Mesenteric fat pad (tissue), 1 donor: ENCODE data around the gene TPD52L1. TPM values are rescaled to one million over a fixed set of nuclear protein-coding genes. Genes with fewer than 3 reads are reported as not detected.
A peak's percentile ranks its signal among the peaks of the same experiment; 100 is the strongest.
"Not testable (repeated sequence)": the region's sequence is repeated elsewhere in the genome, so short reads cannot be mapped to it uniquely, and the experiment has no call there.

Source experiments
- DNase-seq: peaks from one replicate; pipeline ENCODE4 v3.0.0-alpha.2; 2020; ENCODE audit warnings: low spot score
- total RNA-seq: library from RNA; stranded (reverse); fragmentation: NEBNext Ultra II Directional; extraction: Animal tissue kit (Norgen Biotek cat#: 25700); gene quantifications from one replicate; pipeline ENCODE4 v1.2.1, GENCODE V29; 2021
- donor health status: DM: yes; HTN: yes; CAD: no.

Gene TPD52L1
- total RNA-seq, 1 donor from 2014 or later, result 24.6 TPM

DNA sequence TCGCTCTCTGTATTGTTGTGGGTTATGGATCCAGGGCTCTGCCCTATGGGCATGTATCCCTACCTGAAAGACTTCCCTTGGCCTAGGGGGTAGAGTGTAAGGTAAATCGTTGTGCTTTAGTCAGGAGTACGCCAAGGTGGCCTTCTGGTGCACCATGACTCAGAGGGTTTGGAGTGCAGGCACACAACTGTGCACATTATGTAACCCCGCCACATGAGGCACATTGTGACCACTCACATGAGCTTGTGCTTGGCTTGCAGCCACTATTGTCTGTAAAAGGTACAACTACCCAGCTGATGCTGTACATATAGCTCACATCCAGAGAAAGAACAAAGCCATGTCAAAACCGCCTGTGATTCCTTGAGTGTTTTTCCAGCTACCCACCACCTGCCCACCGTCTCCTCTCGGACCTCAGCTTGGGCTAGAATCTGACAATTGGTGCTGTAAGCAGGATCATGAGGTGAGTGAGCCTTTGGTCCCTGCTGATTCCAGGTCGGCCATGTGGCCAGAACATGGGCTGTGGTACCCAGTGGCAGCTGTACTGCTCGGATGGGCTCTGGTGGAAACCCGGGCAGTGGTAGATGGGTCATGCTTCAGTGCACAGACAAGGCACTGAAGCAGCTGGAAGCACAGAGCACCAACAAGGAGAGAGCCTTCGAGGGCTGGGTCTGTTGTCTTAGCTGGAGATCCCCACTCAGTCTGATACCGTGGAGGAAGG lies 114.4 kb downstream of the TPD52L1 start:
- no peak for DNase-seq

DNA sequence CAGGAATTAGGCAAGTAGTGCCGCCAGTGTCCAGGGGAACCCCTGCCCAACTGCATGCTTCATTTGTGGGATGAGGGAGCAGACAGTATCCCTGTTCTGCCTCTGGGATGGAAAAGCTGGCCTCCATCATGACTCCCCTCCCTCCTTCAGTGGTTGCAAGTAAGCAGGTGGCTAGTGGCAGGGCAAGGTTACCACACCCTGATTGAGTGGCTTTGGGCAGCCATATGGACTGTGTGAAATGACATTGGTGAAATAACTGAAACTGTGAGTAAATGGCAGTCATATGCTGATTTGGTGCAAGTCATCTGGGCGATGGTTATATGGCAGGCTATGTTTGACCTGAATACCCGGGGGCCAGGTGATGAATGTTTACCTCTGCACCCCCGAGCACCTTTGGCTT lies 115.2 kb downstream of the TPD52L1 start:
- no peak for DNase-seq

DNA sequence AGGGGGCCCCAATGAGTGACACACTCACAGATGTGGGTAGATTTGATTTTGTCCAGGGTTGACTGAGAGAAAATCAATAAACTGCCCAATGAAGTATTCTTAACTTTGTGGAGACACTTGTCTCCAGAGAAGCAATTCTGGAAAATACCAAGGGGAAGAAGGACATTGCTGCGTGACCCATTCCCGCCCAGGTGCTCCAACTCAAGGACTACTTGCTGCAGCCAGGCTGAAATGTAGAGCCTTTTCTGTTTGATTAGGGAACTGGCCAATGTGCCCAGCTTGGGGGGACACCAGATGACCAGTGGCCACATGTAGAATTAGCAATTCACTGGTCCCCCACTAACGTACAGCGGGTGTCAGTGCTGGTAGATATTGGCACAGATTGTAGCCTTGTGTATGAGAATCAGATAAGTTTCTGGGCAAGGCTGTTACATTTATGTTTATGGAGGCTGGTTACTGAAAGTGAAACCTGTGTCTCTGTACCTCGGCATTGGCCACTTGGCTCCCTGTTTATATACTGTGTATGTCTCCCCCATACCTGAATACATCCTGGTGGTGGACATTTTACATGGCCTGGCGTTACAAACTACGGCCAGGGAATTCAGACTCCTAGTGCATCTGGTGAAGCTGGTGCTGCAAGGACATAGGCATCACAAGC lies 115.9 kb downstream of the TPD52L1 start:
- no peak for DNase-seq

DNA sequence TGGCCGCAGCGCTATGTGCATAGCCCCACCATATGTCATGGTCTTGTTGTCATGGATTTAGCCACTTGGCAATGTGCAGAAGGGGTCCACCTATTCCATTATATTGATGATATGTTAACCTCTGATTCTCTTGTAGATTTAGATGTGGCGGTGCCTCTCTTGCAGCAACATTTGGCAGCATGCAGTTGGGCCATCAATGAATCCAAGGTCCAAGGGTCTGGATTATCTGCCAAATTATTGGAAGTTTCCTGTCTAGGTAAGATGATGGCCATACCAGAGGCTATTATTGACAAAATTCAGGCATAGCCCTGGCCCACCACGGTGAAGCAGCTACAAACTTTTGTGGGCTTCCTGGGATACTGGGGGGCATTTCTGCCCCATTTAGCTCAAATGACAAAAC lies 116.8 kb downstream of the TPD52L1 start:
- DNase-seq, result no peak

DNA sequence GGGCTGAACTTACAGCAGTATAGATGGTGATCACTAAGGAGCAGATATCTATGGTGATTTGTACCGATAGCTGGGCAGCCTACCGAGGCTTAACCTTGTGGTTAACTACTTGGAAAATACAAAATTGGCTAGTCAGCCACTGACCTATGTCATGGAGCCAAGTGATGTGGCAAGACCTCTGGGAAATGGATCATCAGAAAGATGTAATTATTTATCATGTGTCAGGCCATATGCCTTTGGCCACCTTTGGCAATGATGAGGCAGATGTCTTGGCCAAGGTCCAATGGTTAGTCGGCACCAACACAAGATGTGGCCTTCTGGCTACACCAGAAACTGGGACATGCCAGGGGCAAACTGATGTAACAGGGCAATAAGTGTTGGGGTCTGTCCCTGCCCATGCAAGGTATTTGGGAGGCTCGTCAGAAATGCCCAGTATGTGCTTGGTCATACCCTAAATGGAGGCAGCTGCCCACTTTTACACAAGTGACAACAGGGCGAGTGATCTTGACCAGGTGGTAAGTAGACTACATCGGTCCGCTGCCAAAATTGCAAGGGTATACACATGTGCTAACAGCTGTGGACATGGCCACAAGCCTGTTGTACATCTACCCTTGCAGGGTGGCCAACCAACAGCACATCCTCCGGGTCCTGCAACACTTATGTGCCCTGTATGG lies 118.0 kb downstream of the TPD52L1 start:
- DNase-seq, result no peak

DNA sequence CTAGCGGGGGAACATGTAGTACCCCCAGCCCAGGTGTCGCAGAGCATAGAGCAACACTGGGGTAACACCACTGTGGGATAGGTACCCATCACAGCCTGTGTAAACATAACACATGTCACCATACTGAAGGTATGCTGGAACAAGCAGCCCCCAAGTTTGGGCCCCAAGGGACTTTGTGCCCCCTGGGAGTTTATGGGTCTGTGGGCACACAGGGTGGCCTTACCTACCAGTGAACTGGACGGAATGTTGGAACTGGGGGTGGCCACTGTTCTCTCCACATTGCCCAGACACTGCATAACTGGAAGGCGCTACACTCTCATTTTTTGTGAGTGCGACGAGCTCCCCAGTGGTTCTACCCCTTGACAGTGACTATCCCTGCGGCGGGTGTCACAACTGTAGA lies 119.7 kb downstream of the TPD52L1 start:
- DNase-seq, result peak; percentile 78

DNA sequence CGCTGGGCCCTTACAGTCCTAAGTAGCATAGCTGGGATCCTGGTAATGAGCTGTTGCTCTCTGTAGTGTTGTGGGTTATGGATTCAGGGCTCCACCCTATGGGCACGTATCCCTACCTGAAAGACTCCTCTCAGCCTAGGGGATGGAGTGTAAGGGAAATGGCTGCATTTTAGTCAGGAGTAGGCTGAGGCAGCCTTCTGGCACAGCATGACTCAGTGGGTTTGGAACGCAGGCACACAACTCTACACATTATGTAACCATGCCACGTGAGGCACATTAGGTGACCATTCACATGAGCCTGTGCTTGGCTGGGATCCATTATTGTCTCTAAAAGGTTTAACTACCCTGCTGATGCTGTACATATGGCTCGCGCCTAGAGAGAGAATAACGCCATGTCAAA lies 120.4 kb downstream of the TPD52L1 start:
- no peak for DNase-seq

DNA sequence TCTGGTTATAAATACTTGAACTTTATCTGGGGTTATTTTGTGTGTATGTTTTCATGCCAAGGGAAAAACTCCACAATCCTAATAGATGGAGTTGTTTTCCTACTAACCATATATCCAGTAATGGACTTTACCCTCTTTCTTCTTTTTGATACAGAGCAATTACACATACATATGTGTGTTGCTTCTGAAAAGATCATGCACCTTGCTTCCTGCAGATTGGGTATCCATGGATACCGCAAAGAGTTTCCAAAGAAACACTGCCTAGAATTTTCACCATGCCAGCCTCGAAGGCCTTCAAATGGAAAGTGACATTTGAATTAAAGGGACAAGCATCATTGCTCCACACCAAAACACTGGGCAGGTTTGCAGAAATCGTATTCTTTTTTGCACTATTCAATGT lies 121.4 kb downstream of the TPD52L1 start:
- DNase-seq, result no peak

DNA sequence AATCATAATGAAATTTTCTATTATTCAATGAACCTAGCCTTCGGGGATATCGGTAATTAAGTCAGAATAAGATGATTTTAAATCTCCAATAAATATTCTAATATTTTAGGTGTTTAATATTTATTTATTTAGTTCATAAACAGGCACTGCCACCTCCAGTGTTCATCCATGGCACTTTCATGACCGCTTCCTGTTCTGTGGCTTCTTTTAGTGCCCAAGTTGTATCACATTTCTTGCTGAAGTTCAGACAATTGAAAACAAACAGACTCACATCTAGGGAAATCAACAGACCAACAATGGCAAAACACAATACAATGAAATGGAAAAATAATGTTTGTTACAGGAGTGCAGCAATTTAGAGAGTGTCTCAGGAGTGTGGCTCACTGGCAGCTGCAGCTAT lies 122.2 kb downstream of the TPD52L1 start:
- DNase-seq, result no peak

DNA sequence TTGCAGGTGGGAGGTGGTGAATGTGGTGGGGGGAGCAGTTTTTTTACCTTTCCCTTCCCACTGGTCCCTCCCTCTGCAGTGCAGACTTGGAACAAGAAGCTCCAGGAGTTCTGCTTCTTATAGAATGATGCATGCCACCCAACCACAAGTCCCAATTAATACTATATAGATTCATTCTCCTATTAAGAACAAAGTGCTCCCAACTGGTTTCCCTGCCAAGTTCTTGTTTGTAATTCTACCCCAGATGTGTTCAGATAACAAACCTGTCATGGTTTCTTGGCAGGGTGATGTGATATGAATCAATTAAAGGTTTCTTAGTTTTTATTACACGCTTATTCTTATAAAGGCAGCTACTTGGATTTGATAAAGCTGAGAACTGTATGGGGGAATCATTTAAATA lies 124.3 kb downstream of the TPD52L1 start:
- DNase-seq, result no peak

DNA sequence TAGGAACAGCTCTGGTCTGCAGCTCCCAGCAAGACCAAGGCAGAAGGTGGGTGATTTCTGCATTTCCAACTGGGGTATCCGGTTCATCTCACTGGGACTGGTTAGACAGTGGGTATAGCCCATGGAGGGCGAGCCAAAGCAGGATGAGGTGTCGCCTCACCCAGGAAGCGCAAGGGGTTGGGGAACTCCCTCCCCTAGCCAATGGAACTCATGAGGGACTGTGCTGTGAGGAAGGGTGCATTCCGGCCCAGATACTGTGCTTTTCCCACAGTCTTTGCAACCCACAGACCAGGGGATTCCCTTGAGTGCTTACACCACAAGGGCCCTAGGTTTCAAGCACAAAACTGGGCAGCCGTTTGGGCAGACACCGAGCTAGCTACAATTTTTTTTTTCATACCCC lies 126.4 kb downstream of the TPD52L1 start:
- DNase-seq, result no peak

DNA sequence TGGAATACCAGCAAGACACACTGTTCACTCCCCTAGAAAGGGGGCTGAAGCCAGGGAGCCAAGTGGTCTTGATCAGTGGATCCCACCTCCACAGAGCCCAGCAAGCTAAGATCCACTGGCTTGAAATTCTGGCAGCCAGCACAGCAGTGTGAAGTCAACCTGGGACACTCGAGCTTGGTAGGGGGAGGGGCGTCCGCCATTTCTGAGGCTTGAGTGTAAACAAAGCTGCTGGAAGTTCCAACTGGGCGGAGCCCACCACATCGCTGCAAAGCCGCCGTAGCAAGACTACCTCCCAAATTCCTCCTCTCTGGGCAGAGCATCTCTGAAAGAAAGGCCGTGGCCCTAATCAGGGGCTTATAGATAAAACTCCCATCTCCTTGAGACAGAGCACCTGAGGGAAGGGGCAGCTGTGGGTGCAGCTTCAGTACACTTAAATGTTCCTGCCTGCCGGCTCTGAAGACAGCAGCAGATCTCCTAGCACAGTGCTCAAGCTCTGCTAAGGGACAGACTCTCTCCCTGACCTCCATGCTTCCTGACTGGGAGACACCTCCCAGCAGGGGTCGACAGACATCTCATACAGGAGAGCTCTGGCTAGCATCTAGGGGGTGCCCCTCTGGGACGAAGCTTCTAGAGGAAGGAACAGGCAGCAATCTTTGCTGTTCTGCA lies 126.9 kb downstream of the TPD52L1 start:
- DNase-seq, result peak; percentile 72

DNA sequence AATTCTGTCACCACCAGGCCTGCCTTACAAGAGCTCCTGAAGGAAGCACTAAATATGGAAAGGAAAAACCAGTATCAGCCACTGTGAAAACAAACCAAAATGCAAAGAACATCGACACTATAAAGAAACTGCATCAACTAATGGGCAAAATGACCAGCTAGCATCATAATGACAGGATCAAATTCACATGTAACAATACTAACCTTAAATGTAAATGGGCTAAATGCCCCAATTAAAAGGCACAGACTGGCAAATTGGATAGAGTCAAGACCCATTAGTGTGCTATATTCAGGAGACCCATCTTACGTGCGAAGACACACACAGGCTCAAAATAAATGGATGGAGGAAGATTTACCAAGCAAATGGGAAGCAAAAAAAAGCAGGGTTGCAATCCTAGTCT lies 128.9 kb downstream of the TPD52L1 start:
- not testable (repeated sequence) for DNase-seq

DNA sequence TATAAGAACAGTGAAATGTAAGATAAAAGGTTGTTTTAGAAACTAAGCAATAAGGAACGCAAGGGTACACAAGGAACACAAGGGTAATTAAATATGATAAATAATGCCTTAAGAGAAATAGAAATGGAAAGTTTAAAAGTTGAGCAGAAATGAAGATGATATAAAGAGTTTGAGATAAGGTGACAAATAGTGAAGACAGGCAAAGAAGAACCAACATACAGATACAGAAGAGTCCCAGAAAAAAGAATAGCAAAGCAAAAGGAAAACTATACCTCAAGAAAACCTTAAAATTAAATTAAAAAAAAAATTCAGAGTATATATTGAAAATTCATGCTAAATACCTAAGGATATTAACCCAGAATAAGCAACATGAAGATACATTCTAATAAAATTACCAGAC lies 131.8 kb downstream of the TPD52L1 start:
- DNase-seq, result no peak

DNA sequence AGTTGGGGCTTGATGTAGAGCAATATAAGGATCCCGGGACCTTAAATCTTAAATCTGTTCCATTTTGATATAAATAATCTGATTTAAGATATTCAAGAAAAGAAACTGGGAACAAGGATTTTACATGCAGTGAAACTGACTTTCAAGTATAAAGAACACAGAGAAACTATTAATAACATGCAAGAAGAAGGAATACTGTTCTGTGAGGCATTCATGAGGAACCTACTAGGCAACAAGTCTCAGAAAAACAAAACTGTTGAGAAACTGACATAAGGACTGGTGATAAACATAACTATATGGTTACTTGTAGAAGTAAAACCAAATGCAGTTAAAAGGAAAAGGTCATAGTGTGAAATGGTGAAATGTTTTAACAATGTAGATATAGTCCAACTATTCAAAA lies 132.4 kb downstream of the TPD52L1 start:
- no peak for DNase-seq

DNA sequence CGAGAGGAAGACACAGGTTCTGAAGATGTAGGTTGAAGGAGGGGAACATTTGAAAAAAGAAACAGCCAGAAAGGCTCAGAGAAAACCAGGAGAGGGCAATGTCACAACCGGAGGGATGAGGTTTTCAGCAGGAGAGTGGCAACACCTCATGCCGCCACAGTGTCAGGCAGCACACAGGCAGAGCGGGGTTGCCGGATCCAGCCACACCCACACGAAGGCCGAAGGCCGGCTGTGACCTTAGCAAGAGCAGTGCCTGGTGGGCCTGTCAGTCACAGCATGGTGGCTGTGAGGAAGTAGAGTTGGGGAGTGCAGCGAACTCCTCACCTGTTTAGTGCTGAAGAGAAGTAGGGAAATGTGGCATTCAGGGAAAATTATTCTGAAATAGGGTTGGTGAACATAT lies 134.1 kb downstream of the TPD52L1 start:
- DNase-seq, result no peak

DNA sequence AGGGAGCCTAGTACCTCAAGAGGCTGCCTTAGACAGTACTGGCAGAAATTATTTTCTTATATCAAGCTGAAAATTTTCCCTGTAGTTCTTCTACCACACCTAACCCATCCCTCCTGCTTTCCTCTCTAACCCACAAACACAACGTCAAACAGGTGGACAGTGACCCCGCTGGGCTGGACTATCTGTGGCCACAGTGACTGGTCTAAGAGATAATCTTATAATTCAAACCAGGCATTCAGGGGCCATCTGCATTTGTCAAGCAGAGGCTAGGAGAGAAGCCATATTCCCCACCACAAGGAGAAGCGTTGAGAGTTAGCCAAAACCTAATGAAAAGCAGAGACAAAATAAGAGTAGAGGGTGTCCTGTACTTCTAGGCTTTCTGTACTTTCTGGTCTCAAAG lies 140.0 kb downstream of the TPD52L1 start:
- no peak for DNase-seq

DNA sequence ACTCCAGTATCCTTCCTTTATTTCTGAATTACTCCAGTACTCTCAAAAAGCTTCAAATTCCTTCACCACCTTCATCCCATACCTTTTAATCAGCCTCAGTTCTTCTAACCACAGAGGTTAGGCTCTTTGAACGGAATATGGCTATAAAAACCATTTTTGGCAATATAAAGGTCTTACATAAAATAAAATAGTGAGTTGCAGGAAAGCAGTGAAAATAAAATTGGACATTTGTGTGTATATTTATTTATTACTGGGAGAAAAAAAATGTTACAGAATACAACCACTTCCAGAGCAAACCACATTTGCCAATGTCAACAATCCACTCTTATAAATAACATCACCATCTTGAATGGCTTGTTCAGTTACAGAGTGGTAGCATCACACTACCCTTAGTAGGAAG lies 140.5 kb downstream of the TPD52L1 start:
- no peak for DNase-seq

DNA sequence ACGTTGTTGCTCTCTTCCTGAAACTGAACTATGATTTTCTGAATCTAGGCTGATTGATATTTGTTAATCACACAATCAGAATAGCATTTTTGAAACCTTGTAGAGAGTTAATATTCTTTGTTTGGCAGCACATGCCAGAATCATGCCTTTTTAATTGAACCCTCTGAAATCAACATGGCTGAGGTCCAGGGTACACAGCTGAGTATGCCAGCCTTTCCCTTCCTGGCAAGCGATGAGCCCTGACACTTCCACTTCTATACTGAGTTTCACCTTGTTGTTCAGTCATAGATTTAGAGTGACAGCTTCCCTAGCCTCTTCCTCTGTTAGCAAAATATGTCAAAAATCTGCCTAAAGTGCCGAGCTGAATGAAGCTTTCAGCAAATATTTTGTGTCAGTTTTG lies 141.4 kb downstream of the TPD52L1 start:
- no peak for DNase-seq

DNA sequence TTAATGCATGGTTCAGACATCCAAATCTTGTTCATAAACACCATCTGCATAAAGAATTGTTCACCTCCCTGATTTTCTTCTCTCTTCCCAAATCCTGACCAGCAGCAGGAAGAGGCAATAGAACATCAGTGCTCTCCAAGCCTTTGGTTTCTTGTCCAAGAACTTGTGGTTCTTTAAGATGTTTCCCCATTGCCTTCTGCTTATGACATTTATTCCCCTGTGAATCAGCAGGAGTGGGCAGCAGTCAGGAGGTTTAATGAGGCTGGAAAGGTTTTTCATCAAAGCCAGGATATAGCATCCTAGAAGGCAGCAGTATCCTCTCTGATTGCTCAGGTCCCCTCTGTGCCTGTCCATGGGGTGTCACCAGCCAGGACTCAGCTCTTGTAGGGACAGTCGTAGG lies 142.9 kb downstream of the TPD52L1 start:
- DNase-seq, result no peak

DNA sequence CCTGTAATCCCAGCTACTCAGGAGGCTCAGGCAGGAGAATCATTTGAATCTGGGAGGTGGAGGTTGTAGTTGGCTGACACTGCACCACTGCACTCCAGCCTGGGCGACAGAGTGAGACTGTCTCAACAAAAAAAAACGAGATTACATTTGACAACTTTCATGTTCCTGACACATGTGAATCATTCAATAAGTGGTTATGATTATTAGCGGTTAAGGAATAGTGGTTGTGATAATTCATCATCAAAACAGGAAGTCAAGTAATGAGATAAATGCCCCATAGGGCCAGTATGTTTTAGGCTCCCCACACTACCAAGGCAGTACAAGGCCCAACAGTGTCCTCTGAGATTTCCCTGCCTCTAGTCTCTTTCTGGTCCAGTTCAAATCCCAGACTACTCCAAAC lies 145.7 kb downstream of the TPD52L1 start:
- DNase-seq, result no peak

DNA sequence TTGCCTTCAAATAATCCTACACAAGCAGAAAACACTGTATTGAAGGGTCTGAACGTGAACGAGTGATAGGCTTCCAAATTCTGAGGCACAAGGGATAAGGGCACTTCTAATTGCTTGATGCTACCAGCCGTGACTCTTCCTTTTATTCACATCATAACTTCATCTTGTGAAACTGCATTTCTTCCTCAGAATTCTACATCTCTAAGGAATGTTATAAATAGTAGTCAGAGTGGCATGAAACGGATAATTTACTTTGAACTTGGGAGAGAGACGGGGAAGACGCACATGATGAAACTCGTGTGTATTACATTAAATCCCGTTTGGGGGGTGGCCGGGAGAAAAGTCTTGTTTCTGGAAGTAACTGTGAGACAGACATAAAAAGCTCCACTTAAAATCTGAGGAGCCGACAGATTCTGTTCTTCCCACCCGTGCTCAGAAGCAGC lies 147.4 kb downstream of the TPD52L1 start:
- DNase-seq, result no peak
